Skin of body (tissue), 2 donors: ENCODE results near the gene HPCAL1. TPM values are rescaled to one million over a fixed set of nuclear protein-coding genes. Genes with fewer than 3 reads are reported as not detected.
A peak's percentile ranks its signal among the peaks of the same experiment; 100 is the strongest.

Experiments used
- DNase-seq: peaks from one replicate; lab custom pipeline; 2025; lab: John Stamatoyannopoulos, UW
- total RNA-seq: library from RNA; depleted of rRNA; stranded (reverse); fragments of >200 nt; gene quantifications from one replicate; pipeline ENCODE4 v1.2.3, GENCODE V29; 2014

Gene HPCAL1
- total RNA-seq, 1 donor from 2014 or later, result 7.9 TPM

GRCh38 chr2:10422251-10422650 is 119.5 kb downstream of the HPCAL1 start:
- DNase-seq, result no peak

GRCh38 chr2:10422732-10423399 is 120.2 kb downstream of the HPCAL1 start:
- no peak for DNase-seq

- no peak for DNase-seq
Measured at GRCh38 chr2:10423400-10423774, 120.7 kb downstream of the HPCAL1 start.

- peak; percentile 21 for DNase-seq
Measured at GRCh38 chr2:10424051-10424450, 121.3 kb downstream of the HPCAL1 start.

GRCh38 chr2:10424916-10425505 is 122.3 kb downstream of the HPCAL1 start:
- no peak for DNase-seq

- no peak for DNase-seq
Measured at GRCh38 chr2:10425699-10426098, 123.0 kb downstream of the HPCAL1 start.

GRCh38 chr2:10426726-10427617 is 124.3 kb downstream of the HPCAL1 start:
- DNase-seq, result no peak

- no peak for DNase-seq
Measured at GRCh38 chr2:10427618-10427949, 124.9 kb downstream of the HPCAL1 start.

GRCh38 chr2:10428355-10428754 is 125.7 kb downstream of the HPCAL1 start:
- no peak for DNase-seq

GRCh38 chr2:10428924-10429323 is 126.2 kb downstream of the HPCAL1 start:
- DNase-seq, result no peak

- DNase-seq, result no peak
Measured at GRCh38 chr2:10430886-10431622, 128.3 kb downstream of the HPCAL1 start.

GRCh38 chr2:10431797-10432196 is 129.1 kb downstream of the HPCAL1 start:
- DNase-seq, result no peak

- DNase-seq, result no peak
Measured at GRCh38 chr2:10432311-10433181, 129.8 kb downstream of the HPCAL1 start.

GRCh38 chr2:10433264-10433946 is 130.7 kb downstream of the HPCAL1 start:
- no peak for DNase-seq

- DNase-seq, result no peak
Measured at GRCh38 chr2:10433947-10434885, 131.5 kb downstream of the HPCAL1 start.

GRCh38 chr2:10434886-10435819 is 132.4 kb downstream of the HPCAL1 start:
- peak; percentile 37 for DNase-seq

- DNase-seq, result no peak
Measured at GRCh38 chr2:10435820-10436204, 133.1 kb downstream of the HPCAL1 start.

- no peak for DNase-seq
Measured at GRCh38 chr2:10436583-10437110, 133.9 kb downstream of the HPCAL1 start.
